H1 (cell line): ENCODE data around the gene KIT. TPM values are rescaled to one million over a fixed set of nuclear protein-coding genes. Genes with fewer than 3 reads are reported as not detected.
"Not testable (repeated sequence)": the region's sequence is repeated elsewhere in the genome, so short reads cannot be mapped to it uniquely, and the experiment has no call there.

Experiments
- CTCF ChIA-PET: fragments of 300-600 bp; sonication (Branson Sonifier 250); formaldehyde crosslinking; loops from one replicate; lab custom pipeline; 2021; ENCODE audit not compliant: partially characterized antibody; lab: Charles Lee
- POLR2A ChIA-PET: fragments of 300-600 bp; sonication (Branson Sonifier 250); formaldehyde crosslinking; loops from one replicate; lab custom pipeline; 2021; ENCODE audit warnings: inconsistent platforms; ENCODE audit not compliant: partially characterized antibody; lab: Charles Lee
- DNase-seq, 2 experiments: peaks; one replicate each; pipeline versions ENCODE4 v3.0.0 to v3.0.0-alpha.2; 2010 to 2022; ENCODE audit warnings: low spot score in 2 of 2, low read depth in 1 of 2, mixed read lengths in 1 of 2
- FAIRE-seq: peaks from 2 replicates; lab custom pipeline; 2011; peaks lifted over from hg19 to GRCh38; lab: Jason Lieb, UNC
- H2AFZ ChIP-seq: 2 replicates; pipeline ENCODE4 v1.8.1; 2012; ENCODE audit warnings: low read length, inconsistent platforms
- H2AK5ac ChIP-seq: 2 replicates; pipeline ENCODE4 v1.6.1; 2013; ENCODE audit warnings: low read depth, low read length
- H2BK120ac ChIP-seq: replicated peaks from 2 replicates; pipeline ENCODE3; 2013; ENCODE audit warnings: low read depth, low read length, inconsistent platforms
- H2BK12ac ChIP-seq: 2 replicates; pipeline ENCODE4 v1.6.1; 2013; ENCODE audit warnings: low read depth, low read length
- H2BK15ac ChIP-seq: 2 replicates; pipeline ENCODE4 v1.6.1; 2013; ENCODE audit warnings: low read length
- H2BK20ac ChIP-seq: 2 replicates; pipeline ENCODE4 v1.6.1; 2013; ENCODE audit warnings: low read length
- H2BK5ac ChIP-seq: 2 replicates; pipeline ENCODE4 v1.6.1; 2013; ENCODE audit warnings: low read depth, low read length
- H3K14ac ChIP-seq: 2 replicates; pipeline ENCODE4 v1.6.1; 2013; ENCODE audit warnings: inconsistent platforms; ENCODE audit not compliant: insufficient read length
- H3K18ac ChIP-seq: 2 replicates; pipeline ENCODE4 v1.6.1; 2013; ENCODE audit warnings: low read length; ENCODE audit errors: extremely low read depth
- H3K23ac ChIP-seq: 2 replicates; pipeline ENCODE4 v1.6.1; 2013; ENCODE audit warnings: inconsistent platforms; ENCODE audit not compliant: insufficient read length
- H3K23me2 ChIP-seq: 2 replicates; pipeline ENCODE4 v1.6.1; 2013; ENCODE audit warnings: low read depth, low read length
- H3K27ac ChIP-seq: 2 replicates; pipeline ENCODE4 v1.6.1; 2011; ENCODE audit warnings: low read depth, low read length, inconsistent platforms
- H3K27me3 ChIP-seq, 4 experiments: replicated peaks in 1 of 4; 1 replicate in 1 of 4; 2 replicates in 3 of 4; pipeline versions ENCODE4 v1.6.1 to v1.8.1; 2011 to 2013; ENCODE audit warnings: low read length in 3 of 4, mild to moderate bottlenecking in 3 of 4, inconsistent platforms in 2 of 4, mixed read lengths in 2 of 4, moderate library complexity in 1 of 4; ENCODE audit not compliant: control insufficient read depth in 3 of 4, insufficient read depth in 3 of 4; ENCODE audit errors: extremely low read depth in 1 of 4
- H3K36me3 ChIP-seq, 4 experiments: 2 replicates each; pipeline versions ENCODE4 v1.6.1 to v1.8.1; 2011 to 2013; ENCODE audit warnings: mild to moderate bottlenecking in 4 of 4, low read length in 3 of 4, moderate library complexity in 2 of 4, control low read depth in 1 of 4, inconsistent platforms in 1 of 4; ENCODE audit not compliant: insufficient read depth in 4 of 4, control insufficient read depth in 2 of 4
- H3K4ac ChIP-seq: replicated peaks from 2 replicates; pipeline ENCODE3; 2013; ENCODE audit warnings: low read length, low read depth, mixed read lengths, inconsistent platforms; ENCODE audit not compliant: insufficient read length
- H3K4me1 ChIP-seq, 4 experiments: replicated peaks in 1 of 4; 1 replicate in 1 of 4; 2 replicates in 3 of 4; pipeline versions ENCODE4 v1.6.1 to v1.8.1; 2011 to 2013; ENCODE audit warnings: low read length in 3 of 4, inconsistent platforms in 2 of 4, mixed read lengths in 1 of 4; ENCODE audit not compliant: insufficient read depth in 4 of 4, control insufficient read depth in 3 of 4
- H3K4me2 ChIP-seq, 2 experiments: 2 replicates each; pipeline versions ENCODE4 v1.6.1 to v1.8.1; 2011 to 2013; ENCODE audit warnings: low read depth in 2 of 2, low read length in 2 of 2, control low read depth in 1 of 2, inconsistent platforms in 1 of 2, mild to moderate bottlenecking in 1 of 2; ENCODE audit not compliant: insufficient read depth in 1 of 2
- H3K4me3 ChIP-seq, 4 experiments: fragments of 200-600, 300-600 bp in 1 of 4; sonication (generic), shearing (Covaris generic), sonication (Bioruptor Twin) in 1 of 4; 2 replicates each; pipeline versions ENCODE4 v1.5.1 to v1.8.1; 2011 to 2016; ENCODE audit warnings: low read length in 4 of 4, low read depth in 3 of 4, control low read depth in 2 of 4, inconsistent platforms in 2 of 4, mild to moderate bottlenecking in 2 of 4, mixed read lengths in 1 of 4, moderate library complexity in 1 of 4; ENCODE audit not compliant: insufficient read depth in 2 of 4; ENCODE audit errors: extremely low read depth in 1 of 4
- H3K56ac ChIP-seq: replicated peaks from 2 replicates; pipeline ENCODE3; 2013; ENCODE audit warnings: low read depth, mild to moderate bottlenecking, mixed read lengths, low read length, inconsistent platforms; ENCODE audit not compliant: insufficient read length
- H3K79me1 ChIP-seq: 2 replicates; pipeline ENCODE4 v1.6.1; 2013; ENCODE audit warnings: low read depth, low read length, control low read depth
- H3K79me2 ChIP-seq, 2 experiments: 2 replicates each; pipeline versions ENCODE4 v1.6.1 to v1.8.1; 2012 to 2013; ENCODE audit warnings: low read length in 2 of 2, mild to moderate bottlenecking in 2 of 2, inconsistent platforms in 1 of 2; ENCODE audit not compliant: insufficient read depth in 2 of 2, control insufficient read depth in 1 of 2
- H3K9ac ChIP-seq, 4 experiments: replicated peaks in 1 of 4; 1 replicate in 1 of 4; 2 replicates in 3 of 4; pipeline versions ENCODE4 v1.6.1 to v1.8.1; 2011 to 2013; ENCODE audit warnings: low read depth in 3 of 4, low read length in 3 of 4, control low read depth in 2 of 4, mild to moderate bottlenecking in 2 of 4, moderate library complexity in 2 of 4, inconsistent platforms in 1 of 4; ENCODE audit errors: extremely low read depth in 1 of 4
- H3K9me3 ChIP-seq, 2 experiments: 2 replicates each; pipeline versions ENCODE4 v1.6.1 to v1.8.1; 2012 to 2013; ENCODE audit warnings: mild to moderate bottlenecking in 2 of 2, moderate library complexity in 2 of 2, control low read depth in 1 of 2, inconsistent platforms in 1 of 2, low read depth in 1 of 2, low read length in 1 of 2, mixed read lengths in 1 of 2; ENCODE audit not compliant: insufficient read depth in 2 of 2
- H4K20me1 ChIP-seq, 2 experiments: replicated peaks in 1 of 2; 2 replicates each; pipeline versions ENCODE3 to v1.8.1; 2011 to 2013; ENCODE audit warnings: inconsistent platforms in 2 of 2, low read length in 2 of 2, mild to moderate bottlenecking in 1 of 2; ENCODE audit not compliant: insufficient read depth in 2 of 2, control insufficient read depth in 1 of 2
- H4K5ac ChIP-seq: 2 replicates; pipeline ENCODE4 v1.6.1; 2013; ENCODE audit warnings: low read length, low read depth, mixed read lengths, inconsistent platforms; ENCODE audit not compliant: insufficient read length
- H4K8ac ChIP-seq: 2 replicates; pipeline ENCODE4 v1.8.0; 2013; ENCODE audit warnings: mild to moderate bottlenecking, moderate library complexity, low read length, inconsistent platforms; ENCODE audit not compliant: insufficient read depth; ENCODE audit errors: extremely low read depth
- H4K91ac ChIP-seq: replicated peaks from 2 replicates; pipeline ENCODE3; 2013; ENCODE audit warnings: low read length, mixed read lengths, inconsistent platforms; ENCODE audit not compliant: insufficient read length
- WGBS, 2 experiments: shearing (Covaris generic) in 1 of 2; methylation state at CpG; one replicate each; pipeline versions ENCODE4 v1.1.6 to v1.1.7; 2013 to 2015; ENCODE audit warnings: low lambda C conversion rate in 2 of 2, mixed read lengths in 2 of 2, inconsistent platforms in 1 of 2, low coverage in 1 of 2, missing lambda C conversion rate in 1 of 2; ENCODE audit not compliant: insufficient replicate concordance in 2 of 2, insufficient coverage in 1 of 2, insufficient read length in 1 of 2; ENCODE audit errors: extremely low coverage in 1 of 2, missing lambda C conversion rate in 1 of 2; 5-methylcytosine and 5-hydroxymethylcytosine counted together
- polyA plus RNA-seq, 7 experiments: library from polyadenylated mRNA; depleted of rRNA in 3 of 7; stranded (reverse) in 5 of 7; unstranded in 2 of 7; fragments of >200 nt in 5 of 7; fragments of 200-250 nt in 2 of 7; gene quantifications; 1 replicate in 5 of 7; 2 replicates in 1 of 7; 4 replicates in 1 of 7; pipeline versions ENCODE4 v1.2.1 to v1.2.3, GENCODE V29; 2011 to 2013; ENCODE audit warnings: missing spikeins in 2 of 7, mixed read lengths in 2 of 7
- total RNA-seq: library from RNA; stranded (reverse); fragmentation: NEBNext Ultra II Directional; extraction: Animal tissue kit (Norgen Biotek cat#: 25700); gene quantifications from 2 replicates; pipeline ENCODE4 v1.2.1, GENCODE V29; 2021

Gene KIT
- total and polyA plus RNA-seq, 2 of the 8 experiments (the other 6 are each of a cell fraction or from before 2014, with no cell fraction given), result 14.4 to 24.8 TPM

DNA sequence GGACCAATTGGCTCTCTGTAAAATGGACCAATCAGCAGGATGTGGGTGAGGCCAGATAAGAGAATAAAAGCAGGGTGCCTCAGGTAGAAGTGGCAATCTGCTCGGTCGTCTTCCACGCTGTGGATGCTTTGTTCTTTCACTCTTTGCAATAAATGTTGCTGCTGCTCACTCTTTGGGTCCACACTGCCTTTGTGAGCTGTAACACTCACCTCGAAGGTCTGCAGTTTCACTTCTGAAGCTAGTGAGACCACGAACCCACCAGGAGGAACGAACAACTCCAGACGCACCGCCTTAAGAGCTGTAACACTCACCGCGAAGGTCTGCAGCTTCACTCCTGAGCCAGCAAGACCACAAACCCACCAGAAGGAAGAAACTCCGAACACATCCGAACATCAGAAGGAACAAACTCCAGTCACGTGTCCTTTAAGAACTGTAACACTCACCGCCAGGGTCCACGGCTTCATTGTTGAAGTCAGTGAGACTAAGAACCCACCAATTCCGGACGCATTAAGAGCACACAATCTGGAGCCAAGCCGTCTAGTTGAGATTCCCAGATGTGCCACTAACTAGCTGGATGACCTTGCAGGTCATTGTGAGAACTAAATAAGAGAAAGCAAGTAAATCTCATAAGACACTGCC lies 24.5 kb upstream of the KIT start:
- H2BK5ac ChIP-seq, H3K9me3 ChIP-seq, H3K18ac ChIP-seq, H3K79me2 ChIP-seq, H3K36me3 ChIP-seq, H3K4me1 ChIP-seq, H2AK5ac ChIP-seq, H4K91ac ChIP-seq, H3K9ac ChIP-seq, H2BK15ac ChIP-seq, H3K56ac ChIP-seq, H2AFZ ChIP-seq, H4K5ac ChIP-seq, H3K14ac ChIP-seq, DNase-seq, H3K27ac ChIP-seq, H4K8ac ChIP-seq, H2BK12ac ChIP-seq, H3K4ac ChIP-seq, H3K23ac ChIP-seq, H3K23me2 ChIP-seq, H2BK20ac ChIP-seq, H3K79me1 ChIP-seq, H4K20me1 ChIP-seq, H3K4me2 ChIP-seq, H3K27me3 ChIP-seq, H2BK120ac ChIP-seq, H3K4me3 ChIP-seq, FAIRE-seq: not testable (repeated sequence)
- ChIA-PET CTCF (interaction anchor here (1.2 to 1.3 kb wide), 2 partner anchors 22 to 29 kb away, joined by 3 read pairs; no protein-coding TSS in a partner anchor), POLR2A (interaction anchor here (2.1 kb wide), 1 partner anchor 25 kb away, joined by 6 read pairs; the partner anchor contains the start of gene KIT)
- WGBS, 2 experiments, result 89% methylated on average over 18 of the region's 18 CpGs; no CpG with 5 or more reads in 1 of the 2 experiments
